MM.1S (cell line): Measurements from ENCODE around the gene CSGALNACT2.

Experiments
- CTCF ChIP-seq: fragments of 300-600 bp; sonication (generic); IDR thresholded peaks from 2 replicates; pipeline ENCODE4 v1.5.1; 2016; ENCODE audit warnings: antibody characterized with exemption, low read length, mixed read lengths
- EZH2phosphoT487 ChIP-seq: fragments of 300-600 bp; sonication (generic); IDR thresholded peaks from 2 replicates; pipeline ENCODE4 v1.6.1; 2018; ENCODE audit warnings: antibody characterized with exemption, low read length

DNA sequence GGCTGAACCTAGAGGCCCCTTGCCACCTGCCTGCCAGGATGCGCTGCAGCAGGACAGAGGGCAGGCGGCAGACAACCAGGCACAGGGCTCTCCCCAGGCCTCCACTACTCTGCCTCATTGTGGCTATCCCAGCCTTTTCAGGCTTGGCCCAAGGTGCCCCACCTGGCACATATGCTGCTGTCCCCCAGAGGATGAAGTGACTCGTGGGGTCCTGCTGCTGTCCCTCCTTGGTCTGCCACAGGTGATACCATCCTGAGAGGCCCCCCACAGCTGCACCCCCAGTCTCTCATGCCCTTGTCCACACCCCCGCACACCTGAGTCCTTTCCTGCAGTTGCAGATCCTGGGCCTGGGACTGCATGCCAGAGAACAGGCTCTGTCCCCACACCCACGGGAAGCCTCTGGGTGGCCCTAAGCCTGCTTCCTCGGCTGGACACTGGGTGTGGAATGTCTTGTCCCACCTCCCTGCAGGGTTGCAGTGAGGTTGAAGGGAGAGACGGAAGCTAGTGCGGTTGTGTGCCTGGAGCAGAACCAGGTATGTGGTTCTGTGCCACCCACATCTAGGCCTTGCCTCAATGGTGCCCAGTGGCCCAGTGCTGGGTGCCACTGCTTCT lies 73.3 kb downstream of the CSGALNACT2 start:
- TF ChIP-seq CTCF = no peak
- TF ChIP-seq EZH2phosphoT487 = no peak
